Uterine smooth muscle cell (primary cell): ENCODE results near the gene PRKD1. TPM values are rescaled to one million over a fixed set of nuclear protein-coding genes. Genes with fewer than 3 reads are reported as not detected.

Source experiments
- total RNA-seq: library from RNA; depleted of rRNA; stranded (reverse); fragments of >200 nt; gene quantifications from 2 replicates; pipeline ENCODE4 v1.2.3, GENCODE V29; 2014

The PRKD1 gene
- total RNA-seq: 8.3 and 10.7 TPM in 2 replicates

DNA sequence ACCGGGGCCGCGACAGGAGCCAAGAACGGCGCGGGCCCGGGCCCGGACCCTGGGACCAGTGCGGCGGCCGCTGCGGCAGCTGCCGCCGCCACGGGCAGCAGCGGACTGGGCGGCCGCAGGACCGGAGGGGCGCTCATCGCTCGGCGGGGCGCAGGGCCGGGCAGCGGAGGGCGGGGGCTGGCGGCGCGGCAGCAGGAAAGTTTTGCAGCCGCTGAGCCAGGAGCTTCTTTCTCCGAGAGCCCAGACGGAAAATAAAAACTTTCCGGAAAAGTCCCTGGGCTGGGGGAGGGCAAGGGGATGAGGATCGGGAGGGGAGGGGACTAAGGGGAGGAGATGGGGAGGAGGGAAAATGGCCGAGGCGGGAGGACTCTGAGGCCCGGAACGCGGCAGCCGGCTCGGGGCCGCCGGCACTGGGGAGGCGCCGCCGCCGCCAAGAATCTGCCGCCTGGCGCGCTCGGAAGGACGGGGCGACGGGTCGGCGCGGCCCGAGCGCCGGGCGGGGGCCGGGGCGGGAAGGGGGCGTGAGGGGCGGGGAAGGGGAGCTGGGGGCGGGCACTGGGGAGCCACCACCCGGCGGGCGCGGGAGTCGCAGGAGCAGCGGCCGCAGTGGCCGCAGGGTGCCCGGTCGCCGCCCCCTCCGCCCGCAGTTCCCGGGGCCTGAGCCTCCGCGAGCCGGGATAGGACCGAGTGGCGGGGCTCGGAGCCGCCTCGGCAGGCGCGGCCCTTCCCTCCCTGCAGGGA, at the start of gene PRKD1:
Gene PRKD1, minus strand, starts transcription at position 472 of the 741 bp plus-strand sequence.

